Caco-2 (cell line): ENCODE results near the gene UPF3B. TPM values are rescaled to one million over a fixed set of nuclear protein-coding genes. Genes with fewer than 3 reads are reported as not detected.
A peak's percentile ranks its signal among the peaks of the same experiment; 100 is the strongest.

Source experiments
- BruUV-seq: library from RNA; stranded (reverse); fragments of 400-500 nt; replicated peaks from 2 replicates; lab custom pipeline; 2021; lab: Mats Ljungman, UMichigan
- CTCF ChIA-PET: fragments of 300-600 bp; sonication (Branson Sonifier 250); formaldehyde crosslinking; loops from one replicate; lab custom pipeline; 2022; ENCODE audit warnings: antibody characterized with exemption; lab: Charles Lee
- POLR2A ChIA-PET: fragments of 300-600 bp; sonication (Branson Sonifier 250); formaldehyde crosslinking; loops from one replicate; lab custom pipeline; 2022; ENCODE audit warnings: antibody characterized with exemption; lab: Charles Lee
- DNase-seq, 2 experiments: peaks; one replicate each; pipeline versions ENCODE4 v3.0.0 to v3.0.0-alpha.2; 2020 to 2022
- H3K27me3 ChIP-seq: replicated peaks from 2 replicates; pipeline ENCODE4 v1.6.0; 2011; ENCODE audit warnings: low read length; ENCODE audit not compliant: control insufficient read depth, insufficient read depth
- H3K36me3 ChIP-seq: 2 replicates; pipeline ENCODE4 v1.5.1; 2011; ENCODE audit warnings: low read length; ENCODE audit not compliant: control insufficient read depth, insufficient read depth
- H3K4me1 ChIP-seq: fragments of 250-450 bp; sonication (Bioruptor Pico); 2 replicates; pipeline ENCODE4 v1.5.1; 2020; ENCODE audit warnings: mild to moderate bottlenecking
- H3K4me3 ChIP-seq: 2 replicates; pipeline ENCODE4 v1.5.1; 2011; ENCODE audit warnings: low read depth, mild to moderate bottlenecking, control low read depth, low read length
- H3K9me3 ChIP-seq: fragments of 250-450 bp; sonication (Bioruptor Pico); 2 replicates; pipeline ENCODE4 v1.5.1; 2020; ENCODE audit warnings: mild to moderate bottlenecking, moderate library complexity
- H3K27ac Mint-ChIP-seq: one replicate; pipeline ENCODE4 v1.8.0; 2022; ENCODE audit warnings: mixed read lengths; ENCODE audit not compliant: unreplicated experiment
- H3K27me3 Mint-ChIP-seq: one replicate; pipeline ENCODE4 v1.8.0; 2022; ENCODE audit warnings: mixed read lengths; ENCODE audit not compliant: insufficient read depth, unreplicated experiment
- H3K36me3 Mint-ChIP-seq: one replicate; pipeline ENCODE4 v1.8.0; 2022; ENCODE audit warnings: mild to moderate bottlenecking, mixed read lengths; ENCODE audit not compliant: insufficient read depth, unreplicated experiment
- H3K4me1 Mint-ChIP-seq: one replicate; pipeline ENCODE4 v1.8.0; 2022; ENCODE audit warnings: low read depth, mixed read lengths; ENCODE audit not compliant: unreplicated experiment
- H3K4me3 Mint-ChIP-seq: one replicate; pipeline ENCODE4 v1.8.0; 2022; ENCODE audit warnings: mild to moderate bottlenecking, moderate library complexity, mixed read lengths; ENCODE audit not compliant: unreplicated experiment
- H3K9me3 Mint-ChIP-seq: one replicate; pipeline ENCODE4 v1.8.0; 2022; ENCODE audit warnings: mixed read lengths; ENCODE audit not compliant: unreplicated experiment
- intact Hi-C: fragments of 100-400 bp; cut with micrococcal nuclease; formaldehyde crosslinking; loops from one replicate; pipeline ENCODE4 v1.10.0; 2022; ENCODE audit not compliant: unreplicated experiment
- total RNA-seq: library from RNA; stranded (reverse); gene quantifications from 2 replicates; pipeline ENCODE4 v1.2.3, GENCODE V29; 2022
- TF ChIP-seq, protein P1 (sequence below), 2 experiments: fragments of 200-600 bp in 1 of 2; IDR thresholded peaks; 1 replicate in 1 of 2; 2 replicates in 1 of 2; pipeline versions ENCODE4 v1.5.1 to v1.8.0; 2011 to 2022; ENCODE audit warnings: antibody characterized with exemption in 1 of 2, control low read depth in 1 of 2, inconsistent platforms in 1 of 2, low read depth in 1 of 2, low read length in 1 of 2, mild to moderate bottlenecking in 1 of 2, moderate library complexity in 1 of 2; ENCODE audit not compliant: insufficient read depth in 1 of 2, severe bottlenecking in 1 of 2, unreplicated experiment in 1 of 2

UPF3B gene
- total RNA-seq, 1 experiment from 2014 or later: 19.0 TPM

DNA sequence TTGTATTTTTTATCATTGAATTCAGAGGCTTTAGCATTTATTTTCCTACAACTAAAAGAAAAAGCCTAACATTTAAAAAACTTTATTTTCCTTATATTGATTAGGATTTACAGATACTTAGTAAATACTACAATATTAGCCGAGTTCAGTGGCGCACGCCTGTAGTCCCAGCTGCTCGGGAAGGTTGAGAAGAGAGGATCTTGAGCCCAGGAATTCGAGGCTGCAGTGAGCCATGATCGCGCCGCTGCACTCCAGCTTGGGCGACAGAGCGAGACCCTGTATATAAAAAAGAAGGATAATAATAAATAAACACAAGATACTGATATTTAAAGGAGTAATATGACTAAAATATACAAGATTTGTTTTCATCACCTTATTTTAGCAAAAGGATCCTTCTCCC is 681 bp upstream of the UPF3B start:
- intact Hi-C loops: loop anchor here (1.0 kb wide), 2 partner anchors 17 to 62 kb away; partner anchors contain the start of gene RPL39
- BruUV-seq: no TSS peak
- POLR2A ChIA-PET: interaction anchor here (0.5 to 2.2 kb wide), 10 partner anchors 8 to 159 kb away, joined by 3 to 31 read pairs (median 4); partner anchors contain the start of genes NDUFA1, RNF113A, RPL39 and SOWAHD
- Mint-ChIP-seq H3K27ac (peak overlapping the region; percentile 97), H3K4me3 (peak overlapping the region; percentile 91), H3K9me3 (no peaks in the 10 kb centered on the region), H3K4me1 (no peaks in the 10 kb centered on the region), H3K36me3 (peaks cover 24% of the 10 kb centered on the region), H3K27me3 (no peaks in the 10 kb centered on the region)
- no peaks in the 10 kb centered on the region for H3K27me3 ChIP-seq
- no peaks in the 10 kb centered on the region for H3K4me1 ChIP-seq
- H3K9me3 ChIP-seq: no peaks in the 10 kb centered on the region
- peak overlapping the region; percentile 35 for H3K4me3 ChIP-seq
- CTCF ChIA-PET: interaction anchor here (0.8 to 1.3 kb wide), 3 partner anchors 17 to 62 kb away, joined by 3 to 8 read pairs (median 4); partner anchors contain the start of gene RPL39
- DNase-seq: no peak
- TF ChIP-seq, protein P1, sequence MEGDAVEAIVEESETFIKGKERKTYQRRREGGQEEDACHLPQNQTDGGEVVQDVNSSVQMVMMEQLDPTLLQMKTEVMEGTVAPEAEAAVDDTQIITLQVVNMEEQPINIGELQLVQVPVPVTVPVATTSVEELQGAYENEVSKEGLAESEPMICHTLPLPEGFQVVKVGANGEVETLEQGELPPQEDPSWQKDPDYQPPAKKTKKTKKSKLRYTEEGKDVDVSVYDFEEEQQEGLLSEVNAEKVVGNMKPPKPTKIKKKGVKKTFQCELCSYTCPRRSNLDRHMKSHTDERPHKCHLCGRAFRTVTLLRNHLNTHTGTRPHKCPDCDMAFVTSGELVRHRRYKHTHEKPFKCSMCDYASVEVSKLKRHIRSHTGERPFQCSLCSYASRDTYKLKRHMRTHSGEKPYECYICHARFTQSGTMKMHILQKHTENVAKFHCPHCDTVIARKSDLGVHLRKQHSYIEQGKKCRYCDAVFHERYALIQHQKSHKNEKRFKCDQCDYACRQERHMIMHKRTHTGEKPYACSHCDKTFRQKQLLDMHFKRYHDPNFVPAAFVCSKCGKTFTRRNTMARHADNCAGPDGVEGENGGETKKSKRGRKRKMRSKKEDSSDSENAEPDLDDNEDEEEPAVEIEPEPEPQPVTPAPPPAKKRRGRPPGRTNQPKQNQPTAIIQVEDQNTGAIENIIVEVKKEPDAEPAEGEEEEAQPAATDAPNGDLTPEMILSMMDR (IDR thresholded peaks at IDR 0.05; ENCODE audit: insufficient read depth in 1 of 2, low read depth in 1 of 2, low read length in 1 of 2, severe bottlenecking in 1 of 2, unreplicated experiment in 1 of 2): no peak
- H3K36me3 ChIP-seq: no peaks in the 10 kb centered on the region

GRCh38 chrX:119833905-119834304 is 18.9 kb downstream of the UPF3B start:
- no peaks in the 10 kb centered on the region for H3K4me1 ChIP-seq
- no peak overlapping the region for H3K4me3 ChIP-seq
- Mint-ChIP-seq H3K4me1 (no peaks in the 10 kb centered on the region), H3K4me3 (no peak overlapping the region), H3K36me3 (peaks cover 48% of the 10 kb centered on the region), H3K27ac (no peak overlapping the region), H3K9me3 (no peaks in the 10 kb centered on the region), H3K27me3 (no peaks in the 10 kb centered on the region)
- CTCF ChIA-PET: no interaction called here
- POLR2A ChIA-PET: no interaction called here
- no peaks in the 10 kb centered on the region for H3K9me3 ChIP-seq
- H3K36me3 ChIP-seq: no peaks in the 10 kb centered on the region; the same call in 1 of the 2 replicates
- TF ChIP-seq, protein P1 (IDR thresholded peaks at IDR 0.05; ENCODE audit: insufficient read depth in 1 of 2, low read depth in 1 of 2, low read length in 1 of 2, severe bottlenecking in 1 of 2, unreplicated experiment in 1 of 2): no peak
- intact Hi-C loops: no loop called here
- DNase-seq: no peak
- BruUV-seq: no TSS peak
- no peaks in the 10 kb centered on the region for H3K27me3 ChIP-seq

DNA sequence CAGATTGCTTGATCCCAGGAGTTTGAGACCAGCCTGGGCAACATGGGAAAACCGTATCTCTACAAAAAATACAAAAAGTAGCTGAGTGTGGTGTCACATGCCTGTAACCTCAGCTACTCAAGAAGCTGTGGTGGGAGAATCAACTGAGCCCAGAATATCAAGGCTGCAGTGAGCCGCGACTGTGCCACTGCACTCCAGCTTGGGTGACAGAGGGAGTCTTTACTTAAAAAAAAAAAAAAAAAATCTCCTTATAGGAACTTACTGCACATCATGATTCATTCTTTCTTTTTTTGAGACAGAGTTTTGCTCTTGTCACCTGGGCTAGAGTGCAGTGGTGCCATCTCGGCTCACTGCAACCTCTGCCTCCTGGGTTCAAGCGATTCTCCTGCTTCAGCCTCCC is 24.3 kb downstream of the UPF3B start:
- POLR2A ChIA-PET: interaction anchor here (0.6 to 0.7 kb wide), 2 partner anchors 23 to 25 kb away, joined by 3 to 6 read pairs; no protein-coding TSS in a partner anchor
- intact Hi-C loops: no loop called here
- no peaks in the 10 kb centered on the region for H3K27me3 ChIP-seq
- H3K36me3 ChIP-seq: no peaks in the 10 kb centered on the region
- Mint-ChIP-seq H3K4me3 (no peak overlapping the region), H3K9me3 (no peaks in the 10 kb centered on the region), H3K27ac (no peak overlapping the region), H3K36me3 (peaks cover 16% of the 10 kb centered on the region), H3K4me1 (no peaks in the 10 kb centered on the region), H3K27me3 (no peaks in the 10 kb centered on the region)
- TF ChIP-seq, protein P1 (IDR thresholded peaks at IDR 0.05; ENCODE audit: insufficient read depth in 1 of 2, low read depth in 1 of 2, low read length in 1 of 2, severe bottlenecking in 1 of 2, unreplicated experiment in 1 of 2): no peak
- CTCF ChIA-PET: no interaction called here
- no TSS peak for BruUV-seq
- no peaks in the 10 kb centered on the region for H3K4me1 ChIP-seq
- DNase-seq: no peak
- no peak overlapping the region for H3K4me3 ChIP-seq
- H3K9me3 ChIP-seq: no peaks in the 10 kb centered on the region
